ENCODE measurements around the gene CYP2W1.
"Not testable (repeated sequence)": the region's sequence is repeated elsewhere in the genome, so short reads cannot be mapped to it uniquely, and the experiment has no call there.

The CYP2W1 gene

DNA sequence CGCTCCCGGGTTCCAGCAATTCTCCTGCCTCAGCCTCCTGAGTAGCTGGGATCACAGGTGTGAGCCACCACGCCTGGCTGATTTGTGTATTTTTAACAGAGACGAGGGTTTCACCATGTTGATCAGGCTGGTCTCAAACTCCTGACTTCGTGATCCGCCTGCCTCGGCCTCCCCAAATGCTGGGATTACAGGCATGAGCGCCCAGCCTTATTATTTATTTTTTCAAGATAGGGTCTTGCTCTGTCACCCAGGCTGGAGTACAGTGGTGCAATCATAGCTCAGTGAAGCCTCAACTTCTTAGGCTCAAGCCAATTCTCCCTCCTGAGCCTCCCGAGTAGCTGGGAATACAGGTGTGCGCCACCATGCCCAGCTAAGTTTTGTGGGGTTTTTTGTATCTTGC, 23.2 kb upstream of the CYP2W1 start:
- H3K4me3 Mint-ChIP-seq; H3K36me3 Mint-ChIP-seq; H3K9me3 Mint-ChIP-seq (ENCODE audit: low read depth); H3K27ac Mint-ChIP-seq; H3K27me3 Mint-ChIP-seq: not testable (repeated sequence)
- H3K4me1 Mint-ChIP-seq (ENCODE audit: low read depth) = peaks cover 12% of the 10 kb centered on the region

DNA sequence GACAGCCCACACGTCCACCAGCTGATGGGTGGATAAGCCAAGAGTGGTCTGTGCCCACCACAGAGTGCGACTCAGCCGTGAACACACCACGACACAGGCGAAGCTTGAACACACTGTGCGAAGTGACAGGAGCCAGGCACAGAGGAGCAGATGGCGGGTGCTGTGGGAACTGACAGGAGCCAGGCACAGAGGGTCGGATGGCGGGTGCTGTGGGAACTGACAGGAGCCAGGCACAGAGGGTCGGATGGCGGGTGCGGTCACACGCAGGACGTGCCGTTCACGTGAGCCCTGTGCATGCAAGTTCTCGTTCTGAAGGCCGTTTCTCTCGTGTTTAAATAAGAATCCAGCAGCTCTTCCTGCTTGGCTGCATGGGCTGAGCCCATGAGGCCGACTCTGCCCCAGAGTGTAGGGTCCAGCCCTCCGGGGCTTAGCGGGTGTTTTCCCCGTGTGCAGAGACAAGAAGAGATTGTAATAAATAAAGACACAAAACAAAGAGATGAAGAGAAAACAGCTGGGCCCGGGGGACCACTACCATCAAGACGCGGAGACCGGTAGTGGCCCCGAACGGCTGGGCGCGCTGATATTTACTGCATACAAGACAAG, 22.6 kb upstream of the CYP2W1 start:
- Mint-ChIP-seq H3K9me3 (ENCODE audit: low read depth) (no peaks in the 10 kb centered on the region), H3K4me1 (ENCODE audit: low read depth) (peaks cover 16% of the 10 kb centered on the region), H3K36me3 (no peaks in the 10 kb centered on the region), H3K4me3 (no peak overlapping the region), H3K27me3 (no peaks in the 10 kb centered on the region), H3K27ac (no peak overlapping the region)

DNA sequence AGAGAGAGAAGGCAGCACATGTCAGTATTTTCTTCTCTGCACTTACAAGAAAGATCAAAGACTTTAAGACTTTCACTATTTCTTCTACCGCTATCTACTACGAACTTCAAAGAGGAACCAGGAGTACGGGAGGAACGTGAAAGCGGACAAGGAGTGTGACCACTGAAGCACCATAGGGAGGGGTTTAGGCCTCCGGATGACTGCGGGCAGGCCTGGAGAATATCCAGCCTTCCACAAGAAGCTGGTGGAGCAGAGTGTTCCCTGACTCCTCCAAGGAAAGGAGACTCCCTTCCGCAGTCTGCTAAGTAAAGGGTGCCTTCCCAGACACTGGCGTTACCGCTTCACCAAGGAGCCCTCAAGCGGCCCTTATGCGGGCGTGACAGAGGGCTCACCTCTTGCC, 22.0 kb upstream of the CYP2W1 start:
- not testable (repeated sequence) for H3K9me3 Mint-ChIP-seq (ENCODE audit: low read depth); H3K36me3 Mint-ChIP-seq; H3K27me3 Mint-ChIP-seq; H3K4me3 Mint-ChIP-seq; H3K27ac Mint-ChIP-seq
- peaks cover 16% of the 10 kb centered on the region for H3K4me1 Mint-ChIP-seq (ENCODE audit: low read depth)

DNA sequence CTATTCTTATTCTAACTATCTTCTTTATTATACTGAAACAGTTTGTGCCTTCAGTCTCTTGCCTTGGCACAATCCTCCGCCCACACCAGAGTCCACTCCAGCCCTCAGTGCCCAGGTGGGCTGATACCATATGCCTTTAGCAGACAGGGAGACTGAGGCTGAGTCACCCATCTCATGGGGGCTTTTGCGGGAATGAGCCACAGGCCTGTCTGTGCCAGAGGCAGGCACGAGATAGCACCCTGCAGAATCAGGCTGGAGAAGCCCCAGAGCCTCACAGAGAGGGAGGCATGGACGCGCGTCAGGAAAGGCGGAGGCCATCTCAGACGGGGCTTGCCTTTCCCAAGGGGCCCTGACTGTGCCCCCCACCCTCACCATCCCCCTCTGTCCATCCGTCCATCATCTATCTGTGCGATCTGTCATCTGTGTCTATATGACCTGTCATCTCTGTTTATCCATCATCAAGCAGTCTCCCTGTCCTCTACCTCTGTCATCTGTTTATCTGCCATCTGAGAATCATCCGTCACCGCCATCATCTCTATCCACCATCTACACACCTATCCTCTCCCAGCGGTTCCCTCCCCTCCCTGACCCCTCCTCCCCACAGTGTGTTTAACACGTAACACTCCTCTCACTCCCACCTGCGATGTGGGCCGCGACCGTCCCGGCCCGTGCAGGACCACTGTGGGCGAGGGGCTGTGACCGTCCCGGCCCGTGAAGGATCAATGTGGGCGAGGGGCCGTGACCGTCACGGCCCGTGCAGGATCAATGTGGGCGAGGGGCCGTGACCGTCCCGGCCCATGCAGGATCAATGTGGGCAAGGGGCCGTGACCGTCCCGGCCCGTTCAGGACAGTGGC, 21.2 kb upstream of the CYP2W1 start:
- no peaks in the 10 kb centered on the region for H3K27me3 Mint-ChIP-seq
- no peaks in the 10 kb centered on the region for H3K9me3 Mint-ChIP-seq (ENCODE audit: low read depth)
- H3K27ac Mint-ChIP-seq = no peak overlapping the region
- H3K36me3 Mint-ChIP-seq = no peaks in the 10 kb centered on the region
- no peak overlapping the region for H3K4me3 Mint-ChIP-seq
- H3K4me1 Mint-ChIP-seq (ENCODE audit: low read depth) = peaks cover 18% of the 10 kb centered on the region

DNA sequence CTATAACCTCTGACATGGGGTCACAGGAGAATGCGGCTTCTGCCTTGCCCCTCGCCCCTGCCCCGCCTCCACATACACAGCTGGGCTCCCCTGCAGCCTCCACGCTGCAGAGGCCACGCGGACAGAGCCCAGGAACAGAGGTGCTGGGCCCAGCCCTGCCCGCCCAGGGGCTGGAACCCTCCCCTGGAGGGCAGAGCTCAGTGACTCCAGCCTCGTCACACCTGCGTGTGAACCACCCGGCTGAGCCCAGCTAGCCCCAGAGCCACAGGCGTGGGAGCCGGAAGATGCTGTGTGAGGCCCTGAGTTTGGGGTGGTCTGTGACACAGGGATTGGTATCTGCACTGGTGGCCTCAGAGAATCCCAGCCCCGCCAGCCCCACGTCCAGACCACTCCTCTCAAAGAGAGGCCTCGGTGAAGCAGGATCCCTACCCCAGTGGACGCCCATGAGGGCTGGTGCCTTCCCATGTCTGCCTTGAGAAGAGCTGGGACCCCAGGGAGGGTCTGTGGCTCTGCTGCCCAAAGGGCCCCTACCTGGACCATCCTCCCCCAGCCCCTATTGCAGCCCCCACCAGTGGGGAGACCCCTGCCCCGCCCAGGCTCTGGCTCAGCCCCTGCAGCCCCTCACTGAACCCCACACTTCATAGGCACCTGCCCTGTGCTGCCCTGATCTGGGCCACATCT, 20.4 kb upstream of the CYP2W1 start:
- Mint-ChIP-seq H3K27ac (no peak overlapping the region), H3K27me3 (no peaks in the 10 kb centered on the region), H3K9me3 (ENCODE audit: low read depth) (no peaks in the 10 kb centered on the region), H3K4me1 (ENCODE audit: low read depth) (peaks cover 18% of the 10 kb centered on the region), H3K36me3 (no peaks in the 10 kb centered on the region), H3K4me3 (no peak overlapping the region)

DNA sequence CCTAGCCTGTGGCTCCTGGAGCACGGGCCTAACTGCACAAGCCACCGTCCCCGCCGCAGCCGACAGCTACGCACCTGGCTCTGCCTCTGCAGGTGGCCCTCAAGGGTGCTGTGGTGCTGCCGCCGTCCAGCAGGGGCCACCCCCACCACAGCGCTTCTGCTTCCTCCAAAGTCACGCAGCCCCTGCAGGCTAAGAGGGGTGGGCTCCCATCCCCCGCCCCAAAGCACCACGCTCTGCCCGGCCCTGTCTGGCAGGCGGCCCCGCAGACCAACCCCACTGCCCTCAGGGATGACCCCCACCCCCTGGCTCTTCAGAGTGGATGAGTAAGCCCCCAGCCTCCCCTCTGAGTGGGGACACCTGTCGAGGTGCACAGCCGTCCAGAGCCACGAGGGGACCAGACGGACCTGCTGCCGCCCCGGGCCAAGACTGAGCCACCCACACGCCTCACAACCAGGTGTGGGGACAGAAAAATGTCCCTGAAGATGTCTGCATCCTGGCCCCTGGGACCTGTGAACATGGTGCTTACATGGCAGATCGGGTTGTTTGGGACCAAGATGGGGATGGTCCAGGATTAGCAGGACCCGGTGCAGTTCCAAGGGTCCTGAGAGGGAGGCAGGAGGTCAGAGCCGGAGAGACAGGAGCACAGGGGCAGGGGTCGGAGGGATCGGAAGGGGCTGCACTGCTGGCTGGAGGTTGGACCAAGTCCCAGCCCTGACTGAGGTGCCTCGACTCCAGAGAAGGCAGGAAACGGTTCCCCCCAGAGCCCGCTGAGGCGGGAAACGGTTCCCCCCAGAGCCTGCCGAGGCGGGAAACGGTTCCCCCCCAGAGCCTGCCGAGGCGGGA, 19.5 kb upstream of the CYP2W1 start:
- Mint-ChIP-seq H3K4me3 (peak overlapping the region; percentile 60), H3K27me3 (no peaks in the 10 kb centered on the region), H3K27ac (peak overlapping the region; percentile 64), H3K36me3 (no peaks in the 10 kb centered on the region), H3K4me1 (ENCODE audit: low read depth) (peaks cover 18% of the 10 kb centered on the region), H3K9me3 (ENCODE audit: low read depth) (no peaks in the 10 kb centered on the region)

DNA sequence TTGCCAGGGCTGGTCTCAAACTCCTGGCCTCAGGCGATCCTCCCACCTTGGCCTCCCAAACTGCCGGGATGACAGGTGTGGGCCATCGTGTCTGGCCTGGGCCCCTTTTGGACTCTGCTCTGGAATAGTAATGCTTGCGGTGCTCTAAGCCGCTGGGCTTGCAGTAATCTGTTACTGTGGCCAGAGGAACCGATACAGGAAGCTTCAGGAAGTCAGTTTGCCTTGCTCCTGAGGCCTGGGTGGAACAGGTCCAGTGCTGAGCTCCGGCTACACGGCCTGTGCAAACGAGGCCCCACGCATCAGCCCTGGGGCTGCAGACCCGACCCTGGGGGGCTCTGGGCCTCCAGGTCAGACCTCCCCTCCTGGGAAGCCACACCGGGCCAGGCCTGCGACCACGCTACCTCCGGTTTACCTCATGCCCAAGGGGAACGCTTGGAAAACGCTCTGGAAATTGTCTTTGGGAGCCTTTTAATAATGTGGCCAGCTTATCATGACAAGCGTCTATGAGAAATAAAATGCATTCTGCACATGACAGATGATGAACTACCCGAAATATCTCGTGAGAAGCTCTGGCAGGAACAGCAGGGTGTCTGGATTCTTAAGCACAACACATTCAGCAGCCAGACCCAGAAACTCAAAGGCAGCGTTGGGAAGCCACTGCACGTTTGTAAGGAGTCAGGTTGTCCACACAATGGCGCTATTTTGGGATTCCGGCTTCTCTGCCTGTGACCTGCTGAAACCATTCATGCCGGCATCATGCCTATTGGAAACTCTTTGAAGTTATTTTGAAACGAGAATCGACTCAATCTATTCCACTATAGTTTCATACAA, 18.4 kb upstream of the CYP2W1 start:
- peaks cover 18% of the 10 kb centered on the region for H3K4me1 Mint-ChIP-seq (ENCODE audit: low read depth)
- H3K27ac Mint-ChIP-seq = no peak overlapping the region
- no peak overlapping the region for H3K4me3 Mint-ChIP-seq
- H3K36me3 Mint-ChIP-seq = no peaks in the 10 kb centered on the region
- H3K27me3 Mint-ChIP-seq = no peaks in the 10 kb centered on the region
- H3K9me3 Mint-ChIP-seq (ENCODE audit: low read depth) = no peaks in the 10 kb centered on the region

DNA sequence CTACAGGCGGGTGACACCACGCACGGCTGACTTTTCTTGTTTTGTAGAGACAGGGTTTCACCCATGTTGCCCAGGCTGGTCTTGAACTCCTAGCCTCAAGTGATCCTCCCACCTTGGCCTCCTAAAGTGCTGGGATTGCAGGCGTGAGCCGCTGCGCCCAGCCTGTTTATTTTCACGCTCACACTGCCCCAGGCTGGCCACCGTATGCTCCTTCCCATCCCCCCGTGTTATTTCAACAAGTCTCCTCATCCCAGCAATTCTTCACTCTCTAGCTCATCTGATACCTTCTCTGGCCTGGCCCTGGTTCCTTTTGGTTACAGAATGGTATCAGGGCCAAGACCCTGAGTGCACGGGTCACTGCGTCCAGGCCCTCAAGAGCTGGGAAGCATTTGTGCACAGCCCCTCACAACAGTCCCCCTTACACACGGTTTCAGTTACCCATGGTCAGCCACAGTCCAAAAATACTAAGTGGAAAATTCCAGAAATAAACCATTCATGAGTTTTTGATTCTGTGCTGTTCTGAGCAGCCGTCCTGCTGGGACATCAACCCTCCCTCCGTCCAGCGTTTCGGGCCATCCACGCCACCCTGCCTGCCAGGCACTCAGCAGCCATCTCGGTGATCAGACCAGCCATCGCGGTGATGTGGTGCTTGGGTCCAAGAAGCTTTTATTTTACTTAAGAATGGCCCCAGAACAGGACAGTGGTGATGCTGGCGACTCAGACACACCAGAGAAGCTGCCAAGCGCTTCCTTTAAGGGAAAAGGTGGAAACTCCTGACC, 16.5 kb upstream of the CYP2W1 start:
- Mint-ChIP-seq H3K4me3 (no peak overlapping the region), H3K27ac (peak overlapping the region; percentile 76), H3K27me3 (no peaks in the 10 kb centered on the region), H3K9me3 (ENCODE audit: low read depth) (no peaks in the 10 kb centered on the region), H3K4me1 (ENCODE audit: low read depth) (peaks cover 24% of the 10 kb centered on the region), H3K36me3 (no peaks in the 10 kb centered on the region)

DNA sequence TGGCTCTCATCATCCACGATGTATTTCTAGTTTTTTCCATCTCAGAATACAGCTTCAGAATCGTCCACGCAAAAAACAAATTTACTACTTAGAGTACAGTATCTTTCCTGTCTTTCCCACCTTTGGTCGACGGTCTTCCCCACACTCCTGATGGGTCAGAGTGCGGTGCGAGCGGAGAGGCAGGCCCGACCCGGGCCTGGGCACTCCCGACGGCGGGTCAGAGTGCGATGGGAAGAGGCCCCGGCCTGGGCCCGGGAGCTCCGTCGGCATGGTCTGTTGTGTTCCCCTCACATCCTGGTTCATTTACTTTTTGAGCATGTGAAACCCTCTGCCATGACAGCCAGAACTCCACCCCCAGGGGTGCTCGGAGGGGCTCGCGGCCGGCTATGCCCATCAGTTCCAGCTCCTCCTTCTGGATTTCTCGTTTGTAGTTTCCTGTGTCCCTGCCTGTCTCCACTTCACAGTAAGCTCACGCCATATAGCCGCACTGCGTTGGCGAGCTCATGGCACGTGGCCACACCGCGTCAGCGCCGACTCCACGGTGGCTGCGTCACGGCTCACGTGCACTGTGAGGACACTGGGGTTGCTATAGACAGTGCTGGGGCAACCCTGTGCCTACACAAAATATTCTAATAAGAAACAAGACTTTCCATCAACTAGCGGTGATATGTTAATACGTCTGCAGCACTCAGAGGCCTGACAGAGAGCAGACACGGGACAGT, 15.5 kb upstream of the CYP2W1 start:
- H3K27me3 Mint-ChIP-seq = no peaks in the 10 kb centered on the region
- peaks cover 32% of the 10 kb centered on the region for H3K4me1 Mint-ChIP-seq (ENCODE audit: low read depth)
- no peak overlapping the region for H3K4me3 Mint-ChIP-seq
- H3K9me3 Mint-ChIP-seq (ENCODE audit: low read depth) = no peaks in the 10 kb centered on the region
- H3K27ac Mint-ChIP-seq = peak overlapping the region; percentile 22
- no peaks in the 10 kb centered on the region for H3K36me3 Mint-ChIP-seq

DNA sequence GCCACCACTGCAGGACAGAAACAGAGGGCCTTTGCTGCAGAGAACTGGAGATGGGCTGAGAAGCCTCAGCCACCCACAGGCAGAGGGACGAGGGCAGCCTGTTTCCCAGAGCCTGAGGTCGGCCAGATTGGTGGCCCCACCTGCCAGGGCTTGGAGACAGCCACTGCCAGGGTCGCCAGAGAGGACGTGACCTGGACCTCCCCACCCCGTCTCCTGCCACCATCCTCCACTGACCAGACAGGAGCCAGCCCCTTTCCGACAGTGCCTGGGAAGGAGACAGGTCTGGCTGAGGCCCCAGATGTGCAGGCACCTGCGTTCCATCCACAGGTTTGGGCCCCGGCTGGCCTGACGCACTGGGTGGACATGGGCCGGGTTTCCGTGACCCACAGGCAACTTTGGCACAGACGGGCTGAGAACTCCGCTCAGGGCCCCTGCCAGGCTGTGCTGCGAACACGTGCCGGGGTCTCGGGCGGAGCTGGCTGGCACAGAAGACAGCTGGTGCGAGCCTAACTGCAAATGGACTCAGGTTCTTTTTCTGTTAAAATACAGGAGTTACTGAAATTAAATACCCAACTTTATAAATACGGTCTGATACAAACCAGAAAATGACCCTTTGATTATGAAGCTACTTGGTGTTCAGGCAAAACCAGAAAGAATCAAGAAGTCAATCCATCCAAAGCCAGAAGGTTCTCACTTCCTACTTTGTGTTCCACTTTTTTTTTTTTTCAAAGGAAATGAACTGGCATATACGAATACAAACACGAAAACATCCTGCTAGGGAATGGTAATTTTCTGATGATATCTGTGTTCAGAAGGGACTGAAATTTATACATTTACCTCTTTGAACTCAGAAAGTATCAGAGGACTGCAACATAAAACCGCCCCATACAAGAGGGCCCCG, 14.5 kb upstream of the CYP2W1 start:
- no peak overlapping the region for H3K27ac Mint-ChIP-seq
- H3K9me3 Mint-ChIP-seq (ENCODE audit: low read depth) = no peaks in the 10 kb centered on the region
- peaks cover 40% of the 10 kb centered on the region for H3K4me1 Mint-ChIP-seq (ENCODE audit: low read depth)
- no peaks in the 10 kb centered on the region for H3K36me3 Mint-ChIP-seq
- no peak overlapping the region for H3K4me3 Mint-ChIP-seq
- H3K27me3 Mint-ChIP-seq = no peaks in the 10 kb centered on the region

DNA sequence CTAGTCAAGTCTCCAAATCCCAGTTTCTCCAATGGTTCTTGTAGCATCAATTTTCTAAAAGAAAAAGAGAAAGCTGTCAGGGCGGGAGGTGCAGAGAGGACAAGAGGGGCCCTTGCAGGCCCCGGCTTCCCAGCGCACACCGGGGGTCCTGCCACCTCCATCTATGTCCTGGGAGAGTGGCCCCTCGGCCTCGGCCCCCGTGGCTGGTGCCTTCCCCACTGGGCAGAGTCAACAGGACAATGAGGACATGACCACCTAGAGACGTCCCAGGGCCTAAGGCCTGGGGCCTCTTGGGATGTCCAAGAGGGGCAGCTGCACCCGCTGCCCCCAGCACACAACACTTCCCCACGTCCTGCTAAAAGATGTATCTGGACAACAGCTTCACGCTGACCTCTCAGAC, 13.6 kb upstream of the CYP2W1 start:
- Mint-ChIP-seq H3K27me3 (no peaks in the 10 kb centered on the region), H3K4me1 (ENCODE audit: low read depth) (peaks cover 38% of the 10 kb centered on the region), H3K4me3 (no peak overlapping the region), H3K36me3 (no peaks in the 10 kb centered on the region), H3K27ac (no peak overlapping the region), H3K9me3 (ENCODE audit: low read depth) (no peaks in the 10 kb centered on the region)

DNA sequence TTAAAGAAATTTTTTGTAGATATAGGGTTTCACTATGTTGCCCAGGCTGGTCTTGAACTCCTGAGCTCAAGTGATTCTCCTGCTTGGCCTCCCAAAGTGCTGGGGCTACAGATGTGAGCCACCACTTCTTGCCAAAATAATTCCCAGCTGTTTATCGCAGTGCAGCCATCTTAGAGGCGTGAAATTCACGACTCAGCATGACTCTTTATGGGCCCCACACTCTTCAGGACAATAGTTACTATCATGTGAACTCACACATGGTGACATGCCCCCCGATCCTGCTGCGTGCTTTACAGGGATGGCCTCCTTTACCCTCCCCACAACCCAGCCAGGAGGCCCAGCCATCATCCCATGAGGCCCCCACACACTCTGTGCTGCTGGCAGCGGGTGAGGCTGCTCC, 12.2 kb upstream of the CYP2W1 start:
- peak overlapping the region; percentile 54 for H3K27ac Mint-ChIP-seq
- H3K4me1 Mint-ChIP-seq (ENCODE audit: low read depth) = peaks cover 30% of the 10 kb centered on the region
- H3K4me3 Mint-ChIP-seq = no peak overlapping the region
- no peaks in the 10 kb centered on the region for H3K9me3 Mint-ChIP-seq (ENCODE audit: low read depth)
- H3K27me3 Mint-ChIP-seq = no peaks in the 10 kb centered on the region
- H3K36me3 Mint-ChIP-seq = no peaks in the 10 kb centered on the region

Measured in activated naive CD8-positive, alpha-beta T cell (primary cell).